H1 (cell line): Measurements from ENCODE around the gene DNAH10. TPM values are rescaled to one million over a fixed set of nuclear protein-coding genes. Genes with fewer than 3 reads are reported as not detected.
A peak's percentile ranks its signal among the peaks of the same experiment; 100 is the strongest.

ENCODE experiments used
- CTCF ChIA-PET: fragments of 300-600 bp; sonication (Branson Sonifier 250); formaldehyde crosslinking; loops from one replicate; lab custom pipeline; 2021; ENCODE audit not compliant: partially characterized antibody; lab: Charles Lee
- POLR2A ChIA-PET: fragments of 300-600 bp; sonication (Branson Sonifier 250); formaldehyde crosslinking; loops from one replicate; lab custom pipeline; 2021; ENCODE audit warnings: inconsistent platforms; ENCODE audit not compliant: partially characterized antibody; lab: Charles Lee
- DNase-seq, 2 experiments: peaks; one replicate each; pipeline versions ENCODE4 v3.0.0 to v3.0.0-alpha.2; 2010 to 2022; ENCODE audit warnings: low spot score in 2 of 2, low read depth in 1 of 2, mixed read lengths in 1 of 2
- FAIRE-seq: peaks from 2 replicates; lab custom pipeline; 2011; peaks lifted over from hg19 to GRCh38; lab: Jason Lieb, UNC
- H2AFZ ChIP-seq: 2 replicates; pipeline ENCODE4 v1.8.1; 2012; ENCODE audit warnings: low read length, inconsistent platforms
- H2AK5ac ChIP-seq: 2 replicates; pipeline ENCODE4 v1.6.1; 2013; ENCODE audit warnings: low read depth, low read length
- H2BK120ac ChIP-seq: replicated peaks from 2 replicates; pipeline ENCODE3; 2013; ENCODE audit warnings: low read depth, low read length, inconsistent platforms
- H2BK12ac ChIP-seq: 2 replicates; pipeline ENCODE4 v1.6.1; 2013; ENCODE audit warnings: low read depth, low read length
- H2BK15ac ChIP-seq: 2 replicates; pipeline ENCODE4 v1.6.1; 2013; ENCODE audit warnings: low read length
- H2BK20ac ChIP-seq: 2 replicates; pipeline ENCODE4 v1.6.1; 2013; ENCODE audit warnings: low read length
- H2BK5ac ChIP-seq: 2 replicates; pipeline ENCODE4 v1.6.1; 2013; ENCODE audit warnings: low read depth, low read length
- H3K14ac ChIP-seq: 2 replicates; pipeline ENCODE4 v1.6.1; 2013; ENCODE audit warnings: inconsistent platforms; ENCODE audit not compliant: insufficient read length
- H3K18ac ChIP-seq: 2 replicates; pipeline ENCODE4 v1.6.1; 2013; ENCODE audit warnings: low read length; ENCODE audit errors: extremely low read depth
- H3K23ac ChIP-seq: 2 replicates; pipeline ENCODE4 v1.6.1; 2013; ENCODE audit warnings: inconsistent platforms; ENCODE audit not compliant: insufficient read length
- H3K23me2 ChIP-seq: 2 replicates; pipeline ENCODE4 v1.6.1; 2013; ENCODE audit warnings: low read depth, low read length
- H3K27ac ChIP-seq: 2 replicates; pipeline ENCODE4 v1.6.1; 2011; ENCODE audit warnings: low read depth, low read length, inconsistent platforms
- H3K27me3 ChIP-seq, 4 experiments: replicated peaks in 1 of 4; 1 replicate in 1 of 4; 2 replicates in 3 of 4; pipeline versions ENCODE4 v1.6.1 to v1.8.1; 2011 to 2013; ENCODE audit warnings: low read length in 3 of 4, mild to moderate bottlenecking in 3 of 4, inconsistent platforms in 2 of 4, mixed read lengths in 2 of 4, moderate library complexity in 1 of 4; ENCODE audit not compliant: control insufficient read depth in 3 of 4, insufficient read depth in 3 of 4; ENCODE audit errors: extremely low read depth in 1 of 4
- H3K36me3 ChIP-seq, 4 experiments: 2 replicates each; pipeline versions ENCODE4 v1.6.1 to v1.8.1; 2011 to 2013; ENCODE audit warnings: mild to moderate bottlenecking in 4 of 4, low read length in 3 of 4, moderate library complexity in 2 of 4, control low read depth in 1 of 4, inconsistent platforms in 1 of 4; ENCODE audit not compliant: insufficient read depth in 4 of 4, control insufficient read depth in 2 of 4
- H3K4ac ChIP-seq: replicated peaks from 2 replicates; pipeline ENCODE3; 2013; ENCODE audit warnings: low read length, low read depth, mixed read lengths, inconsistent platforms; ENCODE audit not compliant: insufficient read length
- H3K4me1 ChIP-seq, 4 experiments: replicated peaks in 1 of 4; 1 replicate in 1 of 4; 2 replicates in 3 of 4; pipeline versions ENCODE4 v1.6.1 to v1.8.1; 2011 to 2013; ENCODE audit warnings: low read length in 3 of 4, inconsistent platforms in 2 of 4, mixed read lengths in 1 of 4; ENCODE audit not compliant: insufficient read depth in 4 of 4, control insufficient read depth in 3 of 4
- H3K4me2 ChIP-seq, 2 experiments: 2 replicates each; pipeline versions ENCODE4 v1.6.1 to v1.8.1; 2011 to 2013; ENCODE audit warnings: low read depth in 2 of 2, low read length in 2 of 2, control low read depth in 1 of 2, inconsistent platforms in 1 of 2, mild to moderate bottlenecking in 1 of 2; ENCODE audit not compliant: insufficient read depth in 1 of 2
- H3K4me3 ChIP-seq, 4 experiments: fragments of 200-600, 300-600 bp in 1 of 4; sonication (generic), shearing (Covaris generic), sonication (Bioruptor Twin) in 1 of 4; 2 replicates each; pipeline versions ENCODE4 v1.5.1 to v1.8.1; 2011 to 2016; ENCODE audit warnings: low read length in 4 of 4, low read depth in 3 of 4, control low read depth in 2 of 4, inconsistent platforms in 2 of 4, mild to moderate bottlenecking in 2 of 4, mixed read lengths in 1 of 4, moderate library complexity in 1 of 4; ENCODE audit not compliant: insufficient read depth in 2 of 4; ENCODE audit errors: extremely low read depth in 1 of 4
- H3K56ac ChIP-seq: replicated peaks from 2 replicates; pipeline ENCODE3; 2013; ENCODE audit warnings: low read depth, mild to moderate bottlenecking, mixed read lengths, low read length, inconsistent platforms; ENCODE audit not compliant: insufficient read length
- H3K79me1 ChIP-seq: 2 replicates; pipeline ENCODE4 v1.6.1; 2013; ENCODE audit warnings: low read depth, low read length, control low read depth
- H3K79me2 ChIP-seq, 2 experiments: 2 replicates each; pipeline versions ENCODE4 v1.6.1 to v1.8.1; 2012 to 2013; ENCODE audit warnings: low read length in 2 of 2, mild to moderate bottlenecking in 2 of 2, inconsistent platforms in 1 of 2; ENCODE audit not compliant: insufficient read depth in 2 of 2, control insufficient read depth in 1 of 2
- H3K9ac ChIP-seq, 4 experiments: replicated peaks in 1 of 4; 1 replicate in 1 of 4; 2 replicates in 3 of 4; pipeline versions ENCODE4 v1.6.1 to v1.8.1; 2011 to 2013; ENCODE audit warnings: low read depth in 3 of 4, low read length in 3 of 4, control low read depth in 2 of 4, mild to moderate bottlenecking in 2 of 4, moderate library complexity in 2 of 4, inconsistent platforms in 1 of 4; ENCODE audit errors: extremely low read depth in 1 of 4
- H3K9me3 ChIP-seq, 2 experiments: 2 replicates each; pipeline versions ENCODE4 v1.6.1 to v1.8.1; 2012 to 2013; ENCODE audit warnings: mild to moderate bottlenecking in 2 of 2, moderate library complexity in 2 of 2, control low read depth in 1 of 2, inconsistent platforms in 1 of 2, low read depth in 1 of 2, low read length in 1 of 2, mixed read lengths in 1 of 2; ENCODE audit not compliant: insufficient read depth in 2 of 2
- H4K20me1 ChIP-seq, 2 experiments: replicated peaks in 1 of 2; 2 replicates each; pipeline versions ENCODE3 to v1.8.1; 2011 to 2013; ENCODE audit warnings: inconsistent platforms in 2 of 2, low read length in 2 of 2, mild to moderate bottlenecking in 1 of 2; ENCODE audit not compliant: insufficient read depth in 2 of 2, control insufficient read depth in 1 of 2
- H4K5ac ChIP-seq: 2 replicates; pipeline ENCODE4 v1.6.1; 2013; ENCODE audit warnings: low read length, low read depth, mixed read lengths, inconsistent platforms; ENCODE audit not compliant: insufficient read length
- H4K8ac ChIP-seq: 2 replicates; pipeline ENCODE4 v1.8.0; 2013; ENCODE audit warnings: mild to moderate bottlenecking, moderate library complexity, low read length, inconsistent platforms; ENCODE audit not compliant: insufficient read depth; ENCODE audit errors: extremely low read depth
- H4K91ac ChIP-seq: replicated peaks from 2 replicates; pipeline ENCODE3; 2013; ENCODE audit warnings: low read length, mixed read lengths, inconsistent platforms; ENCODE audit not compliant: insufficient read length
- ASH2L ChIP-seq: fragments of 200-600, 300-600 bp; sonication (generic); IDR thresholded peaks from one replicate; pipeline ENCODE4 v1.7.1; 2017; ENCODE audit warnings: low read length
- CBX8 ChIP-seq: fragments of 300-800, 300-1000 bp; sonication (generic); IDR thresholded peaks from 2 replicates; pipeline ENCODE4 v1.7.1; 2016; ENCODE audit warnings: low read depth, low read length, borderline replicate concordance
- CTBP2 ChIP-seq: IDR thresholded peaks from 2 replicates; pipeline ENCODE4 v1.7.0; 2011; ENCODE audit warnings: borderline replicate concordance, mild to moderate bottlenecking, moderate library complexity, mixed read lengths, low read length; ENCODE audit not compliant: insufficient read depth, insufficient read length
- EP300 ChIP-seq, 2 experiments: IDR thresholded peaks; 1 replicate in 1 of 2; 2 replicates in 1 of 2; pipeline ENCODE4 v1.6.1; 2011 to 2012; ENCODE audit warnings: low read depth in 2 of 2, low read length in 2 of 2, mild to moderate bottlenecking in 2 of 2, borderline replicate concordance in 1 of 2, inconsistent platforms in 1 of 2, moderate library complexity in 1 of 2
- JUN ChIP-seq: IDR thresholded peaks from 2 replicates; pipeline ENCODE4 v1.6.1; 2011; ENCODE audit warnings: low read depth, mild to moderate bottlenecking, improper control_type of control experiment, low read length
- TAF7 ChIP-seq: optimal IDR thresholded peaks from 2 replicates; pipeline ENCODE3; 2011; ENCODE audit warnings: low read depth, mild to moderate bottlenecking, inconsistent platforms, low read length, moderate library complexity, borderline replicate concordance
- TEAD4 ChIP-seq: IDR thresholded peaks from 2 replicates; pipeline ENCODE4 v1.6.1; 2012; ENCODE audit warnings: low read depth, low read length, inconsistent platforms, mixed read lengths
- WGBS, 2 experiments: shearing (Covaris generic) in 1 of 2; methylation state at CpG; one replicate each; pipeline versions ENCODE4 v1.1.6 to v1.1.7; 2013 to 2015; ENCODE audit warnings: low lambda C conversion rate in 2 of 2, mixed read lengths in 2 of 2, inconsistent platforms in 1 of 2, low coverage in 1 of 2, missing lambda C conversion rate in 1 of 2; ENCODE audit not compliant: insufficient replicate concordance in 2 of 2, insufficient coverage in 1 of 2, insufficient read length in 1 of 2; ENCODE audit errors: extremely low coverage in 1 of 2, missing lambda C conversion rate in 1 of 2; 5-methylcytosine and 5-hydroxymethylcytosine counted together
- polyA plus RNA-seq, 7 experiments: library from polyadenylated mRNA; depleted of rRNA in 3 of 7; stranded (reverse) in 5 of 7; unstranded in 2 of 7; fragments of >200 nt in 5 of 7; fragments of 200-250 nt in 2 of 7; gene quantifications; 1 replicate in 5 of 7; 2 replicates in 1 of 7; 4 replicates in 1 of 7; pipeline versions ENCODE4 v1.2.1 to v1.2.3, GENCODE V29; 2011 to 2013; ENCODE audit warnings: missing spikeins in 2 of 7, mixed read lengths in 2 of 7
- total RNA-seq: library from RNA; stranded (reverse); fragmentation: NEBNext Ultra II Directional; extraction: Animal tissue kit (Norgen Biotek cat#: 25700); gene quantifications from 2 replicates; pipeline ENCODE4 v1.2.1, GENCODE V29; 2021
- TF ChIP-seq, protein P1 (sequence below): IDR thresholded peaks from 2 replicates; pipeline ENCODE4 v1.6.1; 2011; ENCODE audit warnings: low read length, improper control_type of control experiment

The DNAH10 gene
- total and polyA plus RNA-seq, 2 of the 8 experiments (the other 6 are each of a cell fraction or from before 2014, with no cell fraction given): 0.02 to 0.24 TPM

DNA sequence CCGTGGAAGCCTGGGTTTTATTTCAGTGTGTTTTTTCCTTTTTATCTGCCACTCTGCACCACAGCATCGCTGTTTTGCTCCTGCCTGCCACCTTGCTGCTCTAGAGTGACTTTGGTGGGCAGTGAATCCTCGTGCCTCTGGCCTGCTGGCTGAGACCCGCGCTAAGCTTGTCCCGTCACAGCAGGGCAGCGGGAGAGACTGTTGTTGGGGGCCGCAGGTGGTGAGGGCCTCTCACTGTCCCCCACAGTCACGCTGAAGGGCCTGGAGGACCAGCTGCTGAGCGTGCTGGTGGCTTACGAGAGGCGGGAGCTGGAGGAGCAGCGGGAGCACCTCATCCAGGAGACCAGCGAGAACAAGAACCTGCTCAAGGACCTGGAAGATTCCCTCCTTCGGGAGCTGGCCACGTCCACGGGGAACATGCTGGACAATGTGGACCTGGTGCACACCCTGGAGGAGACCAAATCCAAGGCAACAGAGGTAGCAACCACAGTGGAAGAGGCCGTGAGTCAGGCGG is 155.3 kb downstream of the DNAH10 start:
- H3K18ac ChIP-seq: no peak overlapping the region
- no peaks in the 10 kb centered on the region for H3K23me2 ChIP-seq
- 82% methylated on average over 19 of the region's 19 CpGs; no CpG with 5 or more reads in 1 of the 2 experiments for WGBS, 2 experiments
- H3K79me1 ChIP-seq: no peaks in the 10 kb centered on the region
- H2AFZ ChIP-seq: no peak overlapping the region
- no peak overlapping the region for H3K14ac ChIP-seq
- H3K4me3 ChIP-seq: no peak overlapping the region
- no peaks in the 10 kb centered on the region for H3K79me2 ChIP-seq
- no peak overlapping the region for H2BK12ac ChIP-seq
- H3K23ac ChIP-seq: no peak overlapping the region
- no peak overlapping the region for H4K5ac ChIP-seq
- H3K9ac ChIP-seq: no peak overlapping the region
- no peak overlapping the region for H3K56ac ChIP-seq
- FAIRE-seq (no peak), DNase-seq (no peak)
- H3K4me2 ChIP-seq: no peak overlapping the region
- no peak overlapping the region for H4K91ac ChIP-seq
- no peaks in the 10 kb centered on the region for H4K20me1 ChIP-seq
- H2BK5ac ChIP-seq: no peak overlapping the region
- 0 out of 2 replicates have a peak overlapping the region, but pooled peaks have one; percentile 31 for H2AK5ac ChIP-seq
- no peaks in the 10 kb centered on the region for H3K36me3 ChIP-seq
- H3K9me3 ChIP-seq: no peaks in the 10 kb centered on the region
- no peak overlapping the region for H3K27ac ChIP-seq
- POLR2A ChIA-PET: interaction anchor here (1.6 kb wide), 1 partner anchor 38 kb away, joined by 3 read pairs; no protein-coding TSS in a partner anchor
- 0 out of 7 replicates have a peak, but pooled peaks cover 0 to 3% (median 0%) of the 10 kb centered on the region in 4 experiments for H3K27me3 ChIP-seq
- H4K8ac ChIP-seq: peak overlapping the region; percentile 44; the same call in 1 of the 2 replicates
- H2BK15ac ChIP-seq: no peak overlapping the region
- TF ChIP-seq CBX8 (no peak), TEAD4 (no peak), CTBP2 (no peak), JUN (no peak), TAF7 (no peak), ASH2L (no peak), EP300 (IDR thresholded peaks at IDR 0.05; ENCODE audit: borderline replicate concordance in 1 of 2, low read depth in 2 of 2, low read length in 2 of 2) (no peak)
- TF ChIP-seq, protein P1, sequence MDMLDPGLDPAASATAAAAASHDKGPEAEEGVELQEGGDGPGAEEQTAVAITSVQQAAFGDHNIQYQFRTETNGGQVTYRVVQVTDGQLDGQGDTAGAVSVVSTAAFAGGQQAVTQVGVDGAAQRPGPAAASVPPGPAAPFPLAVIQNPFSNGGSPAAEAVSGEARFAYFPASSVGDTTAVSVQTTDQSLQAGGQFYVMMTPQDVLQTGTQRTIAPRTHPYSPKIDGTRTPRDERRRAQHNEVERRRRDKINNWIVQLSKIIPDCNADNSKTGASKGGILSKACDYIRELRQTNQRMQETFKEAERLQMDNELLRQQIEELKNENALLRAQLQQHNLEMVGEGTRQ: no peak
- TF ChIP-seq, all 59 proteins: peak for 0
- Histone ChIP-seq H2BK120ac (no peak overlapping the region), H2BK20ac (no peak overlapping the region), H3K4me1 (peaks cover 0 to 8% (median 0%) of the 10 kb centered on the region in 4 experiments; a peak in 2 of 7 replicates), H3K4ac (no peak overlapping the region)
- CTCF ChIA-PET: interaction anchor here (1.1 to 3.4 kb wide), 5 partner anchors 9 to 127 kb away, joined by 3 to 16 read pairs (median 4); no protein-coding TSS in a partner anchor
